BJ (cell line): Measurements from ENCODE around the gene DGKZ. TPM values are rescaled to one million over a fixed set of nuclear protein-coding genes. Genes with fewer than 3 reads are reported as not detected.

Experiments
- CTCF ChIA-PET: fragments of 350-600 bp; formaldehyde crosslinking; extraction: SDS; loops from one replicate; lab custom pipeline; 2021; ENCODE audit warnings: antibody characterized with exemption, inconsistent platforms; lab: Yijun Ruan, JAX
- POLR2A ChIA-PET: fragments of 300-600 bp; sonication (Branson Sonifier 250); formaldehyde crosslinking; extraction: SDS; loops from one replicate; lab custom pipeline; 2021; ENCODE audit warnings: antibody characterized with exemption; lab: Charles Lee
- DNase-seq: peaks from one replicate; pipeline ENCODE4 v3.0.0-alpha.2; 2011; ENCODE audit warnings: low read depth
- H3K27me3 ChIP-seq: 2 replicates; pipeline ENCODE4 v1.6.0; 2011; ENCODE audit warnings: low read length; ENCODE audit not compliant: control insufficient read depth, insufficient read depth
- H3K36me3 ChIP-seq: 2 replicates; pipeline ENCODE4 v1.5.1; 2011; ENCODE audit warnings: low read length; ENCODE audit not compliant: control insufficient read depth, insufficient read depth
- H3K4me3 ChIP-seq: 2 replicates; pipeline ENCODE4 v1.5.1; 2011; ENCODE audit warnings: low read depth, mild to moderate bottlenecking, control low read depth, low read length
- polyA plus RNA-seq: library from polyadenylated mRNA; depleted of rRNA; stranded (reverse); fragments of >200 nt; gene quantifications from 2 replicates; pipeline ENCODE4 v1.2.3, GENCODE V29; 2011
- TF ChIP-seq, protein P1 (sequence below): IDR thresholded peaks from 2 replicates; pipeline ENCODE4 v1.5.1; 2011; ENCODE audit warnings: low read depth, mild to moderate bottlenecking, control low read depth, inconsistent platforms, low read length, moderate library complexity; ENCODE audit not compliant: insufficient read depth

The DGKZ gene
- polyA plus RNA-seq, 1 experiment: 31.7 TPM

DNA sequence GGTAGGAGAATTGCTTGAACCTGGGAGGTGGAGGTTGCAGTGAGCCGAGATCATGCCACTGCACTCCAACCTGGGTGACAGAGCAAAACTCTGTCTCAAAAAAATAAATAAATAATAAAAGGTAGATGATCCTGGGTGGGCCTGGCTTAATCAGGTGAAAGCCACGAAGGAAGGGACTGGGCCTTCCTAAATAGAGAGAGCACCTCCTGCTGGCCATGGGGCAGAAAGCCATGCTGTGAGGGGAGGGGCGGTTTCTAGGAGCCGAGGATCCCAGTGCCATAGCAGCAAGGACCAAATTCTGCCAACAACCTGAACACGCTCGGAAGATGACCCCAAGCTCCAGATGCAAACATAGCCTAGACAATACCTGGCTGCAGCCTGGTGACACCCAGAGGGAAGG is 24.5 kb upstream of the DGKZ start:
- ChIA-PET POLR2A (interaction anchor here (0.7 kb wide), 1 partner anchor 83 kb away, joined by 6 read pairs; no protein-coding TSS in a partner anchor), CTCF (interaction anchor here (0.8 to 3.4 kb wide), 10 partner anchors 9 to 83 kb away, joined by 3 to 15 read pairs (median 4); partner anchors contain the start of gene DGKZ)
- TF ChIP-seq, protein P1, sequence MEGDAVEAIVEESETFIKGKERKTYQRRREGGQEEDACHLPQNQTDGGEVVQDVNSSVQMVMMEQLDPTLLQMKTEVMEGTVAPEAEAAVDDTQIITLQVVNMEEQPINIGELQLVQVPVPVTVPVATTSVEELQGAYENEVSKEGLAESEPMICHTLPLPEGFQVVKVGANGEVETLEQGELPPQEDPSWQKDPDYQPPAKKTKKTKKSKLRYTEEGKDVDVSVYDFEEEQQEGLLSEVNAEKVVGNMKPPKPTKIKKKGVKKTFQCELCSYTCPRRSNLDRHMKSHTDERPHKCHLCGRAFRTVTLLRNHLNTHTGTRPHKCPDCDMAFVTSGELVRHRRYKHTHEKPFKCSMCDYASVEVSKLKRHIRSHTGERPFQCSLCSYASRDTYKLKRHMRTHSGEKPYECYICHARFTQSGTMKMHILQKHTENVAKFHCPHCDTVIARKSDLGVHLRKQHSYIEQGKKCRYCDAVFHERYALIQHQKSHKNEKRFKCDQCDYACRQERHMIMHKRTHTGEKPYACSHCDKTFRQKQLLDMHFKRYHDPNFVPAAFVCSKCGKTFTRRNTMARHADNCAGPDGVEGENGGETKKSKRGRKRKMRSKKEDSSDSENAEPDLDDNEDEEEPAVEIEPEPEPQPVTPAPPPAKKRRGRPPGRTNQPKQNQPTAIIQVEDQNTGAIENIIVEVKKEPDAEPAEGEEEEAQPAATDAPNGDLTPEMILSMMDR: peak; percentile 64
- peaks cover 34% of the 10 kb centered on the region for H3K36me3 ChIP-seq
- H3K27me3 ChIP-seq: no peaks in the 10 kb centered on the region
- no peak for DNase-seq
- no peak overlapping the region for H3K4me3 ChIP-seq

DNA sequence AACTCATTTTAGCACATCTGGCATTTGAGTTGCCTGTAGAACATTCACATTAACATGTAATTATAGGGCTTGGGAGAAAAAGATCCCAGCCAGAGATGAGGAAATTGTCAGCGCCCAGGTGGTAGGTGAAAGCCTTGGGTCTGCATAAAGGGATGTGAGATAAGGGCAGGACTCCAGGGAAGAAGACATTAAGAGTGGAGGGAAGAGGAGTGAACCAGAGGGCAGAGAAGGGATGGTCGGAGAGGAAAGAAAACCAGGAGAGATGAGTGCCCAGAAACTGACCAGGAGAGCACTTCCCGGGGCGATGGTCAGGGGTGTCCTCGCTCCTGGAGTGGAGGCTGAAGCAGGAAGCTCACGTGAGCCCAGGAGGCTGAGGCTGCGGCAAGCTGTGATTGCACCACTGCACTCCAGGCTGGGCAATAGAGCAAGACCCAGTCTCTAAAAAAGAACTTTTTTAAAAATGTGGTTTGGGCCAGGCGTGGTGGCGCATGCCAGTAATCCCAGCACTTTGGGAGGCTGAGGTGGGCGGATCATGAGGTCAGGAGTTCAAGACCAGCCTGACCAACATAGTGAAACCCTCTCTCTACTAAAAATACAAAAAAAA is 20.3 kb upstream of the DGKZ start:
- TF ChIP-seq, protein P1: no peak
- no peak overlapping the region for H3K4me3 ChIP-seq
- H3K27me3 ChIP-seq: peaks cover 8% of the 10 kb centered on the region
- ChIA-PET POLR2A (no interaction called here), CTCF (interaction anchor here (1.4 to 1.7 kb wide), 2 partner anchors 19 to 88 kb away, joined by 3 to 4 read pairs; no protein-coding TSS in a partner anchor)
- peaks cover 7% of the 10 kb centered on the region for H3K36me3 ChIP-seq
- DNase-seq: no peak

DNA sequence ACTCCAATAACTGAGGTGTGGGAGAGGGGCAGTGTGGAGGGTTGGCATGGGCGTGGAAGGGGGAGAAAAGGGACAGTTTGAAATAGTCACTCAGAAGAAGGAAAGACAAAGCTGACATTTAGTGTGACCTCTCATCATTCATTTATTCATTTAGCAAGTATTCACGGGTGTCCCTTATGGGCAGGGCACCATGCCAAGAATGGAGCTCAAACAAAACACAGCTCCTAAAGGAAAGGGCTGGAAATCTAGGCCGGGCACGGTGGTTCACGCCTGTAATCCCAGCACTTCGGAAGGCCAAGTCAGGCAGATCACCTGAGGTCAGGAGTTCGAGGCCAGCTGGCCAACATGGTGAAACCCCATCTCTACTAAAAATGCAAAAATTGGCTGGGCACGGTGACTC is 19.4 kb upstream of the DGKZ start:
- Histone ChIP-seq H3K4me3 (no peak overlapping the region), H3K36me3 (peaks cover 2% of the 10 kb centered on the region), H3K27me3 (peaks cover 14% of the 10 kb centered on the region)
- TF ChIP-seq, protein P1: no peak
- DNase-seq: no peak
- POLR2A ChIA-PET: no interaction called here
- CTCF ChIA-PET: interaction anchor here (1.8 kb wide), 1 partner anchor 88 kb away, joined by 5 read pairs; no protein-coding TSS in a partner anchor

DNA sequence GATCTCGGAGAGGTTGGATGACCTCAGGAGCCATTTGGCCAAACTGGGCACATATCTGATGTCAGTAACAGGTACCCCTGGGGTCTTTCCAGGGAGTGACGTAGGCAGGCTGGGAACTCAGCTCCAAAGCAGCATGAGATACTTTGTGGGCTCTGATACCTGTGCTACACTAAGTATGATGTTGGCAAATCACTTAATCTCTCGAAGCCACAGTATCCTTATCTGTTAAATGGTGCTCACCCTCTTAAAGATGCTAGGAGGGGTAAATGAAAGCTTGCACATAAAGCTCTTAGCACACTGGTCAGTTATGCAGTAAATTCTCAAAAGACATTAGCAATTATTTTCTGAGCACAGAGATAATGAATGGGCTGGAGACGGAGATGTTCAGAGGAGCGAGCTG is 17.1 kb upstream of the DGKZ start:
- TF ChIP-seq, protein P1: no peak
- Histone ChIP-seq H3K4me3 (no peak overlapping the region), H3K27me3 (peaks cover 22% of the 10 kb centered on the region), H3K36me3 (no peaks in the 10 kb centered on the region)
- ChIA-PET POLR2A (no interaction called here), CTCF (interaction anchor here (1.2 to 3.2 kb wide), 4 partner anchors 14 to 90 kb away, joined by 3 to 15 read pairs (median 8); no protein-coding TSS in a partner anchor)
- no peak for DNase-seq

DNA sequence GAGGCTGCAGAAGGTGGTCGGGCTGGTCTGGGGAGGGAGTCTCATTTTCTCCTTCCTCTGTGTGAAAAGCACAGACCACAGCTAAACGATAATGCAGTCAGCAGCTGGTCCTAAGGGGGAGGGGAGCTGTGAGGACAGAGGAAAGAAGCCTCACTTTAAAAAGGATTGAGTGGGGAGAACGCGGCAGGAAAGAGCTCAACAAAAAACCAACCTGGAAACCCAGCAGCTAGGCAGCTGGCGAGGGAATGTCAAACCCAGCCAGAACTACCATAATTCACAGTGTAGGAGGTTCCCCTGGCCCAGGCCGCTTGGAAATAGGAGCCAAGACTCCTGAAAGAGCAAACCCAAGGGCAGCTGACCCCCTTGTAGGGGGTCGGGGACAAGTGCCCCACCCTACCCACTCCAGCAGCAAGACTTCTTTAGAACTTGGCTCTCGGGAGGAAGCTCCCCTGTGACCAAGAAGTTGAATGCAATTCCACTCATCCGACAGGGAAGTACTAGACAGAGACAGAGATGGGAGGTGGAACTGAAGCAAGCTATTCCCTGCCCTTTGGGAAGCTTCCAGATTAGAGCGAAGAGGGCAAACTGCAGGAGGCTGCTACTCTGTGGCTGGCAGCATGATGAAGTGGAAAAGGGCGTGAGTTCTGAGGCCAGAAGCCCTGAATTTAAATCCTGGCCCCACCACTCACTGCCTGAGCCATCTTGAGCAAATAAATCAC is 16.5 kb upstream of the DGKZ start:
- Histone ChIP-seq H3K27me3 (peaks cover 22% of the 10 kb centered on the region), H3K36me3 (no peaks in the 10 kb centered on the region), H3K4me3 (no peak overlapping the region)
- TF ChIP-seq, protein P1: no peak
- ChIA-PET CTCF (interaction anchor here (0.6 to 3.2 kb wide), 7 partner anchors 10 to 92 kb away, joined by 3 to 15 read pairs (median 3); no protein-coding TSS in a partner anchor), POLR2A (no interaction called here)
- no peak for DNase-seq
